ENCODE results near the gene FBXO46. TPM values are rescaled to one million over a fixed set of nuclear protein-coding genes. Genes with fewer than 3 reads are reported as not detected.

FBXO46 gene
- total and polyA plus RNA-seq, 2 of the 13 experiments (the other 11 are each of a cell fraction or from before 2014, with no cell fraction given), result 6.2 to 6.4 TPM

- TF ChIP-seq ZNF567 (CRISPR knock-in tag; IDR thresholded peaks at IDR 0.05; ENCODE audit: borderline replicate concordance) (no peak), THAP11 (CRISPR knock-in tag; IDR thresholded peaks at IDR 0.05) (peak; percentile 89), ZNF772 (CRISPR knock-in tag; IDR thresholded peaks at IDR 0.05) (no peak), SP4 (CRISPR knock-in tag; IDR thresholded peaks at IDR 0.05) (no peak), HCFC1 (IDR thresholded peaks at IDR 0.05; ENCODE audit: low read depth, low read length) (peak; percentile 50), ZNF414 (CRISPR knock-in tag; IDR thresholded peaks at IDR 0.05) (no peak), ZNF101 (CRISPR knock-in tag; IDR thresholded peaks at IDR 0.05; ENCODE audit: borderline replicate concordance, low read depth) (0 out of 2 replicates have a peak, but pooled peaks have one; percentile 29), TOPORS (CRISPR knock-in tag; IDR thresholded peaks at IDR 0.05) (peak; percentile 77; the same call in 1 of the 2 replicates), ZNF337 (CRISPR knock-in tag; IDR thresholded peaks at IDR 0.05; ENCODE audit: borderline replicate concordance, low read depth) (peak; percentile 54; the same call in 1 of the 2 replicates), ZKSCAN8 (CRISPR knock-in tag; IDR thresholded peaks at IDR 0.05; ENCODE audit: borderline replicate concordance) (no peak), KDM5A (IDR thresholded peaks at IDR 0.05; ENCODE audit: borderline replicate concordance, low read length) (peak; percentile 96), HMG20A (CRISPR knock-in tag; IDR thresholded peaks at IDR 0.05; ENCODE audit: borderline replicate concordance) (no peak), GABPB1 (CRISPR knock-in tag; IDR thresholded peaks at IDR 0.05) (peak; percentile 95), ZNF317 (CRISPR knock-in tag; IDR thresholded peaks at IDR 0.05) (no peak), ZNF235 (CRISPR knock-in tag; IDR thresholded peaks at IDR 0.05; ENCODE audit: borderline replicate concordance) (no peak), PAX8 (CRISPR knock-in tag; IDR thresholded peaks at IDR 0.05; ENCODE audit: borderline replicate concordance) (no peak), PCBP2 (optimal IDR thresholded peaks at IDR 0.05; ENCODE audit: low read depth, low read length, poor library complexity, severe bottlenecking) (no peak), HMG20B (CRISPR knock-in tag; conservative IDR thresholded peaks at IDR 0.05) (no peak), POGZ (CRISPR knock-in tag; IDR thresholded peaks at IDR 0.05) (no peak)
- TF ChIP-seq, protein P1, sequence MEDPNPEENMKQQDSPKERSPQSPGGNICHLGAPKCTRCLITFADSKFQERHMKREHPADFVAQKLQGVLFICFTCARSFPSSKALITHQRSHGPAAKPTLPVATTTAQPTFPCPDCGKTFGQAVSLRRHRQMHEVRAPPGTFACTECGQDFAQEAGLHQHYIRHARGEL (CRISPR knock-in tag; IDR thresholded peaks at IDR 0.05), result no peak
- TF ChIP-seq, protein P2, sequence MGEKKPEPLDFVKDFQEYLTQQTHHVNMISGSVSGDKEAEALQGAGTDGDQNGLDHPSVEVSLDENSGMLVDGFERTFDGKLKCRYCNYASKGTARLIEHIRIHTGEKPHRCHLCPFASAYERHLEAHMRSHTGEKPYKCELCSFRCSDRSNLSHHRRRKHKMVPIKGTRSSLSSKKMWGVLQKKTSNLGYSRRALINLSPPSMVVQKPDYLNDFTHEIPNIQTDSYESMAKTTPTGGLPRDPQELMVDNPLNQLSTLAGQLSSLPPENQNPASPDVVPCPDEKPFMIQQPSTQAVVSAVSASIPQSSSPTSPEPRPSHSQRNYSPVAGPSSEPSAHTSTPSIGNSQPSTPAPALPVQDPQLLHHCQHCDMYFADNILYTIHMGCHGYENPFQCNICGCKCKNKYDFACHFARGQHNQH (CRISPR knock-in tag; IDR thresholded peaks at IDR 0.05), result 0 out of 2 replicates have a peak, but pooled peaks have one; percentile 6
- TF ChIP-seq, protein P3, sequence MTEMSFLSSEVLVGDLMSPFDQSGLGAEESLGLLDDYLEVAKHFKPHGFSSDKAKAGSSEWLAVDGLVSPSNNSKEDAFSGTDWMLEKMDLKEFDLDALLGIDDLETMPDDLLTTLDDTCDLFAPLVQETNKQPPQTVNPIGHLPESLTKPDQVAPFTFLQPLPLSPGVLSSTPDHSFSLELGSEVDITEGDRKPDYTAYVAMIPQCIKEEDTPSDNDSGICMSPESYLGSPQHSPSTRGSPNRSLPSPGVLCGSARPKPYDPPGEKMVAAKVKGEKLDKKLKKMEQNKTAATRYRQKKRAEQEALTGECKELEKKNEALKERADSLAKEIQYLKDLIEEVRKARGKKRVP (CRISPR knock-in tag; IDR thresholded peaks at IDR 0.05), result no peak
- TF ChIP-seq, protein P4, sequence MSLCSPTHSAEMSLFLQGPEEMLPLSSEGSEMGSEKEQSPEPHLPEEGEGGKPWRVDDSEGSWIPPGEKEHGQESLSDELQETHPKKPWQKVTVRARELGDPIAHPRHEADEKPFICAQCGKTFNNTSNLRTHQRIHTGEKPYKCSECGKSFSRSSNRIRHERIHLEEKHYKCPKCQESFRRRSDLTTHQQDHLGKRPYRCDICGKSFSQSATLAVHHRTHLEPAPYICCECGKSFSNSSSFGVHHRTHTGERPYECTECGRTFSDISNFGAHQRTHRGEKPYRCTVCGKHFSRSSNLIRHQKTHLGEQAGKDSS (CRISPR knock-in tag; IDR thresholded peaks at IDR 0.05; ENCODE audit: borderline replicate concordance, low read depth), result no peak; the same call in 1 of the 2 replicates
- TF ChIP-seq, protein P5, sequence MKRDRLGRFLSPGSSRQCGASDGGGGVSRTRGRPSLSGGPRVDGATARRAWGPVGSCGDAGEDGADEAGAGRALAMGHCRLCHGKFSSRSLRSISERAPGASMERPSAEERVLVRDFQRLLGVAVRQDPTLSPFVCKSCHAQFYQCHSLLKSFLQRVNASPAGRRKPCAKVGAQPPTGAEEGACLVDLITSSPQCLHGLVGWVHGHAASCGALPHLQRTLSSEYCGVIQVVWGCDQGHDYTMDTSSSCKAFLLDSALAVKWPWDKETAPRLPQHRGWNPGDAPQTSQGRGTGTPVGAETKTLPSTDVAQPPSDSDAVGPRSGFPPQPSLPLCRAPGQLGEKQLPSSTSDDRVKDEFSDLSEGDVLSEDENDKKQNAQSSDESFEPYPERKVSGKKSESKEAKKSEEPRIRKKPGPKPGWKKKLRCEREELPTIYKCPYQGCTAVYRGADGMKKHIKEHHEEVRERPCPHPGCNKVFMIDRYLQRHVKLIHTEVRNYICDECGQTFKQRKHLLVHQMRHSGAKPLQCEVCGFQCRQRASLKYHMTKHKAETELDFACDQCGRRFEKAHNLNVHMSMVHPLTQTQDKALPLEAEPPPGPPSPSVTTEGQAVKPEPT (CRISPR knock-in tag; IDR thresholded peaks at IDR 0.05; ENCODE audit: low read depth), result peak; percentile 23; the same call in 1 of the 2 replicates
These were observed 39.0 kb downstream of the FBXO46 start, which contains the start of gene SNRPD2 (continued) for GRCh38 chr19:45691516-45692186.
